Spleen (tissue), 11 donors: ENCODE measurements around the gene PIK3R3. TPM values are rescaled to one million over a fixed set of nuclear protein-coding genes. Genes with fewer than 3 reads are reported as not detected.

Source experiments
- DNase-seq: peaks from one replicate; pipeline ENCODE4 v3.0.0-alpha.2; 2020
- H3K27ac ChIP-seq, 8 donors: fragments of 200-600 bp; sonication (generic) in 7 of 8; 1 replicate in 4 of 8; 2 replicates in 4 of 8; pipeline versions ENCODE4 v1.5.0 to v1.8.0; 2016 to 2021; ENCODE audit warnings: inconsistent platforms in 4 of 8, mild to moderate bottlenecking in 4 of 8, moderate library complexity in 1 of 8
- H3K27me3 ChIP-seq, 7 donors: fragments of 200-600 bp; sonication (generic) in 6 of 7; replicated peaks in 1 of 7; 1 replicate in 4 of 7; 2 replicates in 3 of 7; pipeline versions ENCODE4 v1.5.0 to v1.8.0; 2016 to 2021; ENCODE audit warnings: inconsistent platforms in 3 of 7, mild to moderate bottlenecking in 1 of 7
- H3K36me3 ChIP-seq, 6 donors: fragments of 200-600 bp; sonication (generic) in 5 of 6; 1 replicate in 4 of 6; 2 replicates in 2 of 6; pipeline versions ENCODE4 v1.5.0 to v1.8.0; 2016 to 2021; ENCODE audit warnings: inconsistent platforms in 2 of 6
- H3K4me1 ChIP-seq, 6 donors: fragments of 200-600 bp; sonication (generic) in 5 of 6; 1 replicate in 3 of 6; 2 replicates in 3 of 6; pipeline versions ENCODE4 v1.5.0 to v1.8.0; 2016 to 2021; ENCODE audit warnings: inconsistent platforms in 3 of 6
- H3K4me3 ChIP-seq, 8 donors: fragments of 200-600 bp; sonication (generic) in 7 of 8; 1 replicate in 4 of 8; 2 replicates in 4 of 8; pipeline versions ENCODE4 v1.5.0 to v1.8.0; 2016 to 2021; ENCODE audit warnings: inconsistent platforms in 4 of 8, mild to moderate bottlenecking in 4 of 8, moderate library complexity in 2 of 8
- H3K9me3 ChIP-seq, 8 donors: fragments of 200-600 bp; sonication (generic) in 7 of 8; 1 replicate in 4 of 8; 2 replicates in 4 of 8; pipeline versions ENCODE4 v1.5.0 to v1.8.0; 2016 to 2021; ENCODE audit warnings: inconsistent platforms in 4 of 8
- POLR2A ChIP-seq, 3 donors: fragments of 450-650 bp; IDR thresholded peaks; one replicate each; pipeline ENCODE4 v1.5.1; 2017; ENCODE audit warnings: antibody characterized with exemption in 3 of 3, mild to moderate bottlenecking in 1 of 3
- POLR2AphosphoS5 ChIP-seq, 3 donors: sonication (generic); formaldehyde crosslinking; IDR thresholded peaks; one replicate each; pipeline ENCODE4 v1.5.1; 2017; ENCODE audit warnings: antibody characterized with exemption in 3 of 3
- WGBS, 5 donors: extraction: QIAGEN DNeasy Blood & Tissue Kit in 3 of 5; methylation state at CpG; one replicate each; pipeline versions ENCODE4 v1.1.5 to v1.1.7; 2013 to 2018; 5-methylcytosine and 5-hydroxymethylcytosine counted together
- intact Hi-C: fragments of 100-400 bp; cut with DNase I; formaldehyde crosslinking; loops from one replicate; pipeline ENCODE4 v1.15.0; 2023; ENCODE audit warnings: low total_unique reads
- polyA plus RNA-seq, 3 donors: library from polyadenylated mRNA; stranded (reverse); fragments of 200-250 nt; gene quantifications; one replicate each; pipeline ENCODE4 v1.2.1, GENCODE V29; 2013
- total RNA-seq, 7 donors: library from RNA; depleted of rRNA in 3 of 7; stranded (reverse); fragments of >200 nt in 3 of 7; fragmentation: NEBNext Ultra II Directional in 4 of 7; extraction: Animal tissue kit (Norgen Biotek cat#: 25700) in 4 of 7; gene quantifications; one replicate each; pipeline versions ENCODE4 v1.1.0 to v1.2.1, GENCODE V29; 2016 to 2021
- TF ChIP-seq, protein P1 (sequence below), 11 experiments: fragments of 200-600 bp in 7 of 11; fragments of 450-650 bp in 4 of 11; sonication (generic) in 4 of 11; IDR thresholded peaks in 8 of 11; conservative IDR thresholded peaks in 3 of 11; 1 replicate in 7 of 11; 2 replicates in 4 of 11; pipeline versions ENCODE4 v1.4.0 to v1.8.0; 2016 to 2021; ENCODE audit warnings: antibody characterized with exemption in 11 of 11, inconsistent platforms in 4 of 11, mild to moderate bottlenecking in 1 of 11
- donor health status: healthy with polysubstance abuse.
- donor health status: DM: no; HTN: no; CAD: no; lungs with moderate emphysema.
- donor health status: DM: no; HTN: no; CAD: no.
- donor health status: Bipolar disorder and iron deficiency.
- donor health status: healthy.
- donor health status: DM: no; HTN: no; CAD: no.
- donor health status: DM: yes; HTN: yes; CAD: no.

The PIK3R3 gene
- total and polyA plus RNA-seq, 10 donors, result 3.1 to 45.9 (median 23.9) TPM

DNA sequence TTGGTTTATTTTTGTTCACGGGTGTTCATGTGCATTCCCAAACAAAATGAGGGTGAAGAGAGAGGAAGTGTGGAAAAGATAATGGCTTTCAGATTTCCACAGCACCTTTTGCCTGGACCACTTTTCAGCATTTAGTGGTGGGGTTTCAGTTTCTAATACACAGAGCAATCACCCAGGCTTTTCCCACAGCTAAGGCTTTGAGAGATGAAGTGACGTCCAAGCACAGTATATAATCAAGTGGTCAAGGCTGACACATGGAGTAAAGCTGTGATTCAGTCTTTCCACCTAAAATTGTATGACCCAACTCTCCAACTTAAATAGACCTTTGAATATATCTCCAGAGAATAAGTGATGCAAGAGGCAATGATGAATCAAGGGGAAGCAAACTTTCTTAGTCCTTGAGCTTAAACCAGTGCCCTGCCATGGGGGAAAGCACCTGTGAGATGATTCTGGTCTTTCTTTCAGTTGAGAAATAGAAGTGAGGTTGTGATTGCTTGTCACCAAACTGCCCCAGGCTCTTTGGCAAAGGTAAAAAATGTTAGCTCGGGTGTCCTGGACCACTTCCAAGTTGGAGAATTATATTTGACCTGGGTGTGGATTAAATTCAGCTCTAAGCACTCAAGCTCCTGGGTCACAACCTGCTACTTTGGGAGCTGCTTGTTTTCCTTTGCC is 2.4 kb upstream of the PIK3R3 start:
- Histone ChIP-seq H3K27ac (peak overlapping the region in 4 of 8 donors; percentile 4 to 92 (median 50)), H3K9me3 (no peaks in the 10 kb centered on the region), H3K4me3 (no peak overlapping the region), H3K27me3 (peaks cover 0 to 28% (median 0%) of the 10 kb centered on the region in 7 donors), H3K4me1 (peaks cover 9 to 48% (median 33%) of the 10 kb centered on the region in 6 donors), H3K36me3 (no peaks in the 10 kb centered on the region)
- no peak for TF ChIP-seq POLR2AphosphoS5 (IDR thresholded peaks at IDR 0.05)
- TF ChIP-seq POLR2A (IDR thresholded peaks at IDR 0.05), result no peak
- TF ChIP-seq, protein P1, sequence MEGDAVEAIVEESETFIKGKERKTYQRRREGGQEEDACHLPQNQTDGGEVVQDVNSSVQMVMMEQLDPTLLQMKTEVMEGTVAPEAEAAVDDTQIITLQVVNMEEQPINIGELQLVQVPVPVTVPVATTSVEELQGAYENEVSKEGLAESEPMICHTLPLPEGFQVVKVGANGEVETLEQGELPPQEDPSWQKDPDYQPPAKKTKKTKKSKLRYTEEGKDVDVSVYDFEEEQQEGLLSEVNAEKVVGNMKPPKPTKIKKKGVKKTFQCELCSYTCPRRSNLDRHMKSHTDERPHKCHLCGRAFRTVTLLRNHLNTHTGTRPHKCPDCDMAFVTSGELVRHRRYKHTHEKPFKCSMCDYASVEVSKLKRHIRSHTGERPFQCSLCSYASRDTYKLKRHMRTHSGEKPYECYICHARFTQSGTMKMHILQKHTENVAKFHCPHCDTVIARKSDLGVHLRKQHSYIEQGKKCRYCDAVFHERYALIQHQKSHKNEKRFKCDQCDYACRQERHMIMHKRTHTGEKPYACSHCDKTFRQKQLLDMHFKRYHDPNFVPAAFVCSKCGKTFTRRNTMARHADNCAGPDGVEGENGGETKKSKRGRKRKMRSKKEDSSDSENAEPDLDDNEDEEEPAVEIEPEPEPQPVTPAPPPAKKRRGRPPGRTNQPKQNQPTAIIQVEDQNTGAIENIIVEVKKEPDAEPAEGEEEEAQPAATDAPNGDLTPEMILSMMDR (IDR thresholded peaks at IDR 0.05 in 8 of 11, conservative IDR thresholded peaks at IDR 0.05 in 3 of 11), result no peak
- no peak for DNase-seq
- 52 to 70% (median 59%) methylated on average over 3 of the region's 3 CpGs for WGBS, 5 donors
- intact Hi-C loops, result no loop called here

DNA sequence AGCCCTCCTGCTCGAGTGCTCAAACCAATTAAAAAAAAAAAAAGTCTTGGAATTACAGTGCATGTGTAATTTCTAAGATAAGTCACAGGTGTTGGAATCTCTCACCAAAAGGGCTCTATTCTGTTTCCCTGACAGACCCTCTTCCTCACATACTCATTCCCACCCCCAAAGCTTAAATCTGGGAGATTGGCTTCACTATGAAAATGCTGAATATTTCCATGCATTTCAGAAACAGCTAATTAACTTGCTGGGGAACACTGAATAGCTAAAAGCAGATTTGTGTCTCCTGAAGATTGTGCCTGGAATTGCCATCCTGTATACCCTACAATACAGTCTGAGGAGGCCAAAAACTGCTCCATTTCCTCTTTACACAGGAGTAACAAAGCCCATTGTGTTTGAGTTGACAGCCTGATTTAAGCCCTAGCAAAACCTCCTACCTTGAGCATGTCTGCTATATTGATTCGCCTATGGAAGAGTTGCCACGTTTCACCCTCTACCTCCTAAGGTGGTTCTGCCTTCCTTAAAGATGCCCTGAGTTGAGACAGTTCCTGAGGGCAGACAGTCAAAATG is 1.4 kb upstream of the PIK3R3 start:
- peak overlapping the region in 5 of 8 donors; percentile 61 to 79 (median 68) for H3K4me3 ChIP-seq
- peak overlapping the region in 7 of 8 donors; percentile 89 to 93 (median 91) for H3K27ac ChIP-seq
- H3K4me1 ChIP-seq, result peaks cover 9 to 52% (median 33%) of the 10 kb centered on the region in 6 donors
- peaks cover 0 to 38% (median 0%) of the 10 kb centered on the region in 7 donors for H3K27me3 ChIP-seq
- 60 to 70% (median 62%) methylated on average over 3 of the region's 3 CpGs for WGBS, 5 donors
- H3K36me3 ChIP-seq, result no peaks in the 10 kb centered on the region
- TF ChIP-seq, protein P1 (IDR thresholded peaks at IDR 0.05 in 8 of 11, conservative IDR thresholded peaks at IDR 0.05 in 3 of 11), result no peak
- TF ChIP-seq POLR2AphosphoS5 (IDR thresholded peaks at IDR 0.05), result no peak
- no peak for TF ChIP-seq POLR2A (IDR thresholded peaks at IDR 0.05)
- intact Hi-C loops, result no loop called here
- no peaks in the 10 kb centered on the region for H3K9me3 ChIP-seq
- DNase-seq, result no peak

DNA sequence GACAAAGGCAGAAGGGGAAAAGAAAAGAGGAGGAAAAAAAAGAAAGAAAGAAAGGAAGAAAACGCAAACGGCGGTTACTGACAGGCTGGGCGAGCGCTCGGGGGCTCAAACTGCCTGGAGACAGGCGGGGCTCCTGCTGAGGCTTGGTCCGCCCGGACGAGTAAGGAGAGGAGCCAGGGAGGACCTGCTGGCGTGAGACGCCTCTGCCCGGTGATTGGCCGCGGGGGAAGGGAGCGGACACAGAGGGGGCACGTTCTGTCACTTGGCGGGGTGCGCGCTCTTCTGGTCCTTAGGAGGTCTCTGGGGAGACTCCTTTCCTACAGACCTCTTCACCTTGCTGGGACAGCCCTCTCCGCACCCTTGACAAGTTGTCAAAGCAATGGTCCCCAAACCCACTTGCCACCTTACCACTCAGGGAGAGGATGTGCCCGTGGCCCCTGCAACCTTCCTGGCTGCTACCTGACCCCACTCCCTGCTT is 791 bp upstream of the PIK3R3 start:
- peak overlapping the region; percentile 89 to 93 (median 91) for H3K27ac ChIP-seq
- intact Hi-C loops, result no loop called here
- peaks cover 0 to 41% (median 0%) of the 10 kb centered on the region in 7 donors for H3K27me3 ChIP-seq
- no peaks in the 10 kb centered on the region for H3K9me3 ChIP-seq
- WGBS, 5 donors, result 0 to 1% (median 1%) methylated on average over 19 to 22 of the region's 22 CpGs
- no peaks in the 10 kb centered on the region for H3K36me3 ChIP-seq
- peak; percentile 93 for DNase-seq
- H3K4me1 ChIP-seq, result peaks cover 9 to 55% (median 33%) of the 10 kb centered on the region in 6 donors
- peak overlapping the region; percentile 61 to 79 (median 71) for H3K4me3 ChIP-seq
- TF ChIP-seq POLR2A (IDR thresholded peaks at IDR 0.05) (peak in 1 of 3 donors; percentile 13), POLR2AphosphoS5 (IDR thresholded peaks at IDR 0.05) (no peak)

DNA sequence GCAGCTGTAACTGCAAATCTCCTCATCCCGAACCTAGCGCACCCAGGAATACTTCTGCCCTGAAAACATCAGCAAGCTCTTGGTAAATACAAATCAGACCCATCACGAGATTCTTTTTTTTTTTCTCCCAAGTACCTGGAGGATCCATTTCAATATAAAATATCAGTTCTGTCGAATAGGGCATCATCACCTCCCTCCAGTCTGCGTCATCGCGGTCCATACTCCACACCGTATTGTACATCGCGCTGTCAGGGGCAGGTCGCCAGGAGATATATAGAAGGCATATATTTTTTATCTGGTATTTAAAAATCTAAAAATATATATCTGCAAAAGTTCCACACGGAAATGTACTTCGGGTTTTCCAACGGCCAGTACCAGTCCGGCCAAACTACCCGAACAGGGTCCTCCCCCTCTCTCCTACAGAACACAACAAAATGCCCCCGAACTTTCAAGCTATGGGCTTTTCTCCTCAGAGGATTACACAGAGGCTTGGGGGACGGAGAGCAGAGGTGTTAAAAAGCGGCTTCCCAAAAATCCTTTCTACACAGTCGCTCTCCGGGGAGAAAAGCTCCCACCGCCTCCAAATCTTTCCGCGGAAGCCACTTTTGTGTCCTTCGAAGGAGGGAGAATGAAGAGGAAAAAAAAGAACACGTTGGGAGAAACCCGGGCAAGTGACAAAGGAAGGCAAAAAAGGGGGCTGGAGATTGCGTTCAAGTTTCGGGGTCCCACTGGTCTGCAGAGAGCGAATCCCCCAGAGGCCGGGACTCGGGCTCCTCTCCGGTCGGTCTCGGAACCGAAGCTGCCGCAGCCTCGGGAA is 509 bp downstream of the PIK3R3 start:
- peak overlapping the region; percentile 89 to 93 (median 91) for H3K27ac ChIP-seq
- peak; percentile 77 for DNase-seq
- TF ChIP-seq, protein P1 (IDR thresholded peaks at IDR 0.05 in 8 of 11, conservative IDR thresholded peaks at IDR 0.05 in 3 of 11), result no peak
- no peak for TF ChIP-seq POLR2A (IDR thresholded peaks at IDR 0.05)
- no peak for TF ChIP-seq POLR2AphosphoS5 (IDR thresholded peaks at IDR 0.05)
- intact Hi-C loops, result no loop called here
- H3K4me1 ChIP-seq, result peaks cover 6 to 52% (median 28%) of the 10 kb centered on the region in 6 donors
- H3K4me3 ChIP-seq, result peak overlapping the region; percentile 61 to 79 (median 71)
- peaks cover 0 to 41% (median 0%) of the 10 kb centered on the region in 7 donors for H3K27me3 ChIP-seq
- H3K36me3 ChIP-seq, result no peaks in the 10 kb centered on the region
- WGBS, 5 donors, result 1% methylated on average over 38 of the region's 38 CpGs
- no peaks in the 10 kb centered on the region for H3K9me3 ChIP-seq
